Type B pancreatic cell (in vitro differentiated cells): ENCODE results near the gene GRWD1. TPM values are rescaled to one million over a fixed set of nuclear protein-coding genes. Genes with fewer than 3 reads are reported as not detected.

Source experiments
- DNase-seq: peaks from one replicate; pipeline ENCODE4 v3.0.0; 2021; ENCODE audit warnings: mixed read lengths; ENCODE audit not compliant: unreplicated experiment; ENCODE audit errors: extremely low spot score
- H3K27ac Mint-ChIP-seq: 2 replicates; pipeline ENCODE4 v1.8.0; 2021; ENCODE audit warnings: mild to moderate bottlenecking, mixed read lengths
- H3K27me3 Mint-ChIP-seq: 2 replicates; pipeline ENCODE4 v1.8.0; 2021; ENCODE audit warnings: mixed read lengths
- H3K36me3 Mint-ChIP-seq: 2 replicates; pipeline ENCODE4 v1.8.0; 2021; ENCODE audit warnings: mixed read lengths
- H3K4me1 Mint-ChIP-seq: one replicate; pipeline ENCODE4 v1.8.0; 2021; ENCODE audit warnings: mixed read lengths; ENCODE audit not compliant: unreplicated experiment
- H3K4me3 Mint-ChIP-seq: 2 replicates; pipeline ENCODE4 v1.8.0; 2021; ENCODE audit warnings: mild to moderate bottlenecking, mixed read lengths
- H3K9me3 Mint-ChIP-seq: 2 replicates; pipeline ENCODE4 v1.8.0; 2021; ENCODE audit warnings: mixed read lengths
- long read RNA-seq: library from polyadenylated mRNA; unstranded; transcript quantifications from one replicate; pipeline ENCODE4 v2.0.0, GENCODE V29; 2020
- total RNA-seq: library from RNA; stranded (reverse); gene quantifications from 2 replicates; pipeline ENCODE4 v1.2.1, GENCODE V29; 2021; ENCODE audit warnings: low replicate concordance
- TF ChIP-seq, protein P1 (sequence below): fragments of 200-600 bp; sonication (generic); conservative IDR thresholded peaks from 2 replicates; pipeline ENCODE4 v1.5.0; 2021; ENCODE audit warnings: antibody characterized with exemption, mild to moderate bottlenecking

Gene GRWD1
- 37.2 and 44.0 TPM in 2 replicates for total RNA-seq
- long read RNA-seq, full-length matches to known transcripts = 68 of 75 reads
- long read RNA-seq, partial matches to known transcripts = 4 of 75 reads
- long read RNA-seq, other reads (novel, unspliced or antisense) = 3 of 75 reads

DNA sequence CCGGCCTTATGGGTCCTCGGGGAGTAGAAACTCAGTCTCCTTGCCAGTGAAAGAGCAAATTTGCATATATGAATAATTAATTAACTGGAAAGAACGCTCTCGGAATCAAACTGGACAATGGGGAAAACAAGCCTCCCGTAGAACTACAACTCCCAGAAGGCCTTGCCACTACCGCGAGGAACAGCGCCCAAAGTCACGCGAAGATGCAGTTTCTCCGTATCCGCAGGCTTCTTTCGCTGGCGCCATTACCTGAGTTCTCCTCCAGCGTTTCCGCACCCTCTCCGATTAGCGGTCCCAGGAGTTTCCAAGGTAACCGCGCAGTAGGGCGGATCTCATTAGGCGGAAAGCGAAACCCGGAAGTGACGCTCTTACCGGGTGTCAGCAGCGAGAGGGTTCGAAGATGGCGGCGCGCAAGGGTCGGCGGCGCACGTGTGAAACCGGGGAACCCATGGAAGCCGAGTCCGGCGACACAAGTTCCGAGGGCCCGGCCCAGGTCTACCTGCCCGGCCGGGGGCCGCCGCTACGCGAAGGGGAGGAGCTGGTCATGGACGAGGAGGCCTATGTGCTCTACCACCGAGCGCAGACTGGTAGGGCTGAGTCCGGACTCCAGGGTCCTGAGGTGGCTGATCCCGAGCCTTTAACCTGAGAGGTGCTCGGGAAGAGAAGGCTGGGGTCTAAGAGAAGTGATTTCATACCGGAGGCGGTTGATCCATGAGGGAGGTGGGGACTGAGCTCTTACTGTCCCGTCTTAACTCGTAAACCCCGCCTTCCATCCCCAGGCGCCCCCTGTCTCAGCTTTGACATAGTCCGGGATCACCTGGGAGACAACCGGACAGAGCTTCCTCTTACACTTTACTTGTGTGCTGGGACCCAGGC lies at the start of gene GRWD1:
Gene GRWD1, plus strand, starts transcription at position 378 of the 876 bp plus-strand sequence. Its CDS starts 23 bp downstream, at position 401.
- Mint-ChIP-seq H3K36me3 (peaks cover 7% of the 10 kb centered on the region), H3K4me3 (peak within 1 kb of the TSS; percentile 89), H3K27me3 (no peaks in the 10 kb centered on the region), H3K9me3 (no peaks in the 10 kb centered on the region), H3K4me1 (peaks cover 10% of the 10 kb centered on the region), H3K27ac (peak within 1 kb of the TSS; percentile 95)
- TF ChIP-seq, protein P1, sequence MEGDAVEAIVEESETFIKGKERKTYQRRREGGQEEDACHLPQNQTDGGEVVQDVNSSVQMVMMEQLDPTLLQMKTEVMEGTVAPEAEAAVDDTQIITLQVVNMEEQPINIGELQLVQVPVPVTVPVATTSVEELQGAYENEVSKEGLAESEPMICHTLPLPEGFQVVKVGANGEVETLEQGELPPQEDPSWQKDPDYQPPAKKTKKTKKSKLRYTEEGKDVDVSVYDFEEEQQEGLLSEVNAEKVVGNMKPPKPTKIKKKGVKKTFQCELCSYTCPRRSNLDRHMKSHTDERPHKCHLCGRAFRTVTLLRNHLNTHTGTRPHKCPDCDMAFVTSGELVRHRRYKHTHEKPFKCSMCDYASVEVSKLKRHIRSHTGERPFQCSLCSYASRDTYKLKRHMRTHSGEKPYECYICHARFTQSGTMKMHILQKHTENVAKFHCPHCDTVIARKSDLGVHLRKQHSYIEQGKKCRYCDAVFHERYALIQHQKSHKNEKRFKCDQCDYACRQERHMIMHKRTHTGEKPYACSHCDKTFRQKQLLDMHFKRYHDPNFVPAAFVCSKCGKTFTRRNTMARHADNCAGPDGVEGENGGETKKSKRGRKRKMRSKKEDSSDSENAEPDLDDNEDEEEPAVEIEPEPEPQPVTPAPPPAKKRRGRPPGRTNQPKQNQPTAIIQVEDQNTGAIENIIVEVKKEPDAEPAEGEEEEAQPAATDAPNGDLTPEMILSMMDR = no peak
- peak; percentile 88 for DNase-seq

DNA sequence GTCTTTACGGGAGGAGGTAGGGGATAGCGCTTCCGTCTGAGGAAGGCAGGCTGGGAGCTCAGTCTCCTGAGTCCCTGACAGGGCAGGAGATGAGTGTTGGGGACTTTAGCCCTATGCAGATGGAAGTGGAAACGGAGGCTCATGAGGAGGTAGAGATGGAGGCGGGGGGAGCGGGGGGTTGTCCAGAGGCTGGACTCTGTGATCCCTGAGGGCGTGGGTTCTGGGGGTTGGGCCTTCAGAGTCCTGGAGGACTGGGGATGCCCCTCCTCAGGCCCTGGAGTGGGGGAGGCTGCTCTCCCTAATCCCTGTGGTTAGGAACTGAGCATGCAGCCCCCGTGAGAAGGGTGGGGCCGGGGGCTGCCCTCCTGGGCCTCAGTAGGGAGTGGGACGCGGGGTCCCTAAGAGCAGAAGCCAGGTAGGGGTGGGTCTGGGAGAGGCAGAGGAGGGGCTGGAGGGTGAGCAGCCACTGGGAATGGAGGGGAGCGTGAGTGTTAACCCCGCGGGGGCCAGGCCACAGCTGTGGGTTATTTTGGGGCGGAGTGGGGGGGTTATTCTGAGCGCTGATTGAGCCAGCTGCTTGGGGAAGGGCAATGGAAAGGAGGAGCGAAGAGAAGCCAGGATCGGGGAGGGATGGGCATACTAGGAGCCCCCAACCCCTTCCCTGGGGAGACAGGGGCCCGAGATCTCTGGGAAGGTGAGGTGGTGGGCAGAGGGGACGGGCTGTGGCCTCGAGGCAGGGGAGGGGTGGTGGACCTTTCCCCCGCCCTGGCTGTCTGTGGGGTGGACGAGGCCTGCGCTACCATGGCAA lies 49.6 kb upstream of the GRWD1 start:
- Mint-ChIP-seq H3K36me3 (peaks cover 4% of the 10 kb centered on the region), H3K4me1 (peaks cover 20% of the 10 kb centered on the region), H3K9me3 (no peaks in the 10 kb centered on the region), H3K4me3 (peak overlapping the region; percentile 45), H3K27me3 (peaks cover 58% of the 10 kb centered on the region), H3K27ac (peak overlapping the region; percentile 18)
- TF ChIP-seq, protein P1 = no peak
- no peak for DNase-seq

DNA sequence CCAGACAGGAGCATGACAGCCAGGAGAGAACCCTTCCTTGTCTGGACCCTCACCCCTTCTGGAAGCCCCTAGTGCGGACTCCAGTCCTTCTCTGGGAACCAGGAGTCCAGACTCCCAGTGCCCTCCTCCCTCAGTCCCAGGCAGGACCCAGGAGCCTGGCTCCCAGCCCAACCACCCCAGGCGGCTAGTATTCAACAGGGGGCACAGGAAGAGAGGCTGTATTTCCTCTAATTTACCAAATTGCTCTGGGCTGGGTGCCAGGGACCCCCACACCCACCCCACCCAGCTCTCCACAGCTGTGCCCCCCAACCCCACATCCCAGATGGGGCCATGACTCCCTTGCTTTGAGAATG lies 49.0 kb upstream of the GRWD1 start:
- peaks cover 55% of the 10 kb centered on the region for H3K27me3 Mint-ChIP-seq
- H3K36me3 Mint-ChIP-seq = peaks cover 4% of the 10 kb centered on the region
- peaks cover 23% of the 10 kb centered on the region for H3K4me1 Mint-ChIP-seq
- TF ChIP-seq, protein P1 = no peak
- no peak for DNase-seq
- no peaks in the 10 kb centered on the region for H3K9me3 Mint-ChIP-seq
- H3K4me3 Mint-ChIP-seq = no peak overlapping the region
- H3K27ac Mint-ChIP-seq = no peak overlapping the region

DNA sequence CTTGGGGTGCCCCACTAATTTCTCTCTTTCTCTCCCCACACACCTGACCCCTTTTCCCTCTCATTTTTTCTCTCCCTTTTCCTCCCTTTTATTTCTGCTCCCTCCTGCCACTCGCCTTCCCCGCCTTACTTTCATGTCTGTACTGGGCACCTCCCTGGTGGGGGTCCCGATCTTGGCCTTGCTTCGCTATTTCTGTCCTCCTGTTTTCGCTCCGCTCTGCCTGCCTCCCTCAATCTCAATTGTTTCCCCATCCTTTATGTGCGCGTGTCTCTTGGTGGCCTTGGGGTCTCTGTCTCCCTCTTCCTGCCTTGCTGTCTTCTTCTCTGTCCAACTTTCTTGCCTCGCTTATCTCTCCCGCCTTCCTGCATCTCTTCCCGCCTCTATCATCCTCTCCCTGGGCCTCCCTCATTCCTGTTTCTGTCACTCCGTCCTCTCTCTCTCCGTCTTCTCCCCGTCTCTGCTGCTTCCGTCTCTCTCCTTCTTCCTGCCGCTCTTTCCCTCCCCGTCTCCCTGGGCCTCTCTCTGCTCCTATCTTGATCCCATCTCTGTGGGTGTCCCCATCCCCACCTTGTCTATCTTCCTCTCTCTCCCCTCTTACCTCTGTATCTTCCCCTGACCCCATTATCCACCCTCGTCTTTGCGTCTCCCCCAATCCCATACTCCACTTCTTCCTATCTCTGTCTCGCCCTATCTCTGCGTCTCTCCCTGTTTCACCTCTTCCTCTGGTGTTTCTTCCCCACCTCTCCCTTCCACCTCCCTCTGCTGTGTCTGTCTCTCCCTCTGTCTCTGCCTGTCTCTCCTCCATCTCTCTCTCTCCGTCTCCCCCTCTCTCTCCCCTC lies 48.3 kb upstream of the GRWD1 start:
- peak overlapping the region; percentile 78 for H3K27ac Mint-ChIP-seq
- peak overlapping the region; percentile 86 for H3K4me3 Mint-ChIP-seq
- H3K9me3 Mint-ChIP-seq = no peaks in the 10 kb centered on the region
- H3K27me3 Mint-ChIP-seq = peaks cover 53% of the 10 kb centered on the region
- TF ChIP-seq, protein P1 = no peak
- DNase-seq = no peak
- H3K36me3 Mint-ChIP-seq = peaks cover 4% of the 10 kb centered on the region
- peaks cover 23% of the 10 kb centered on the region for H3K4me1 Mint-ChIP-seq

DNA sequence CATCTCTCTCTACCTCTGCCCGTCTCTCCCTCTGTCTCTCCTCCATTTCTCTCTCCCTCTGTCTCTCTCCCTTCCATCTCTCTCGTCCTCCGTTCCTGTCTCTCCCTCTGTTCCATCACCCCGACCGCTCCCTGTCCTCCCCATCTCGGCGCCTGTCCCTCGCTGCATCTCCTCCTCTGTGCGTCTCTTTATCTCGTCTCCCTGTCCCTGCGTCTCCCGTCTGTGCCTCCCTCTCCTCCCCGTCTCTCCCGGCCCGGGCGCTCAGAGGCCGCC lies 47.7 kb upstream of the GRWD1 start:
- Mint-ChIP-seq H3K4me1 (peaks cover 23% of the 10 kb centered on the region), H3K36me3 (peaks cover 4% of the 10 kb centered on the region), H3K27ac (peak overlapping the region; percentile 78), H3K4me3 (peak overlapping the region; percentile 86), H3K9me3 (no peaks in the 10 kb centered on the region), H3K27me3 (peaks cover 48% of the 10 kb centered on the region)
- DNase-seq = no peak
- TF ChIP-seq, protein P1 = no peak
